Measurements from ENCODE around the gene QSOX2. TPM values are rescaled to one million over a fixed set of nuclear protein-coding genes. Genes with fewer than 3 reads are reported as not detected.
"Not testable (repeated sequence)": the region's sequence is repeated elsewhere in the genome, so short reads cannot be mapped to it uniquely, and the experiment has no call there.

The QSOX2 gene
- total RNA-seq, 2 experiments from 2014 or later, result 17.8 to 18.2 TPM

GRCh38 chr9:136241542-136241941 lies 4.1 kb downstream of the QSOX2 start:
- ChIA-PET CTCF (no interaction called here), POLR2A (no interaction called here)

GRCh38 chr9:136240941-136241340 lies 4.7 kb downstream of the QSOX2 start:
- POLR2A ChIA-PET, result no interaction called here
- CTCF ChIA-PET, result no interaction called here

GRCh38 chr9:136239983-136240330 lies 5.7 kb downstream of the QSOX2 start:
- ChIA-PET POLR2A (no interaction called here), CTCF (no interaction called here)

GRCh38 chr9:136239135-136239982 lies 6.3 kb downstream of the QSOX2 start:
- POLR2A ChIA-PET, result no interaction called here
- CTCF ChIA-PET, result no interaction called here

GRCh38 chr9:136238342-136238732 lies 7.3 kb downstream of the QSOX2 start:
- POLR2A ChIA-PET, result no interaction called here
- CTCF ChIA-PET, result no interaction called here

GRCh38 chr9:136237486-136238341 lies 7.9 kb downstream of the QSOX2 start:
- ChIA-PET CTCF (no interaction called here), POLR2A (no interaction called here)

GRCh38 chr9:136236471-136237410 lies 8.9 kb downstream of the QSOX2 start:
- POLR2A ChIA-PET, CTCF ChIA-PET: not testable (repeated sequence)

- ChIA-PET CTCF (no interaction called here), POLR2A (no interaction called here)
Measured at GRCh38 chr9:136235709-136236455, 9.7 kb downstream of the QSOX2 start.

GRCh38 chr9:136235171-136235570 lies 10.4 kb downstream of the QSOX2 start:
- POLR2A ChIA-PET, result no interaction called here
- CTCF ChIA-PET, result no interaction called here

GRCh38 chr9:136234597-136234996 lies 11.0 kb downstream of the QSOX2 start:
- ChIA-PET POLR2A (no interaction called here), CTCF (no interaction called here)

GRCh38 chr9:136233868-136234267 lies 11.7 kb downstream of the QSOX2 start:
- POLR2A ChIA-PET, result no interaction called here
- CTCF ChIA-PET, result no interaction called here

GRCh38 chr9:136233411-136233810 lies 12.2 kb downstream of the QSOX2 start:
- POLR2A ChIA-PET, result no interaction called here

GRCh38 chr9:136232969-136233368 lies 12.6 kb downstream of the QSOX2 start:
- POLR2A ChIA-PET, result no interaction called here

More at GRCh38 chr9:136233411-136233810, 12.2 kb downstream of the QSOX2 start:
- CTCF ChIA-PET, result no interaction called here

GRCh38 chr9:136231478-136232297 lies 13.9 kb downstream of the QSOX2 start:
- ChIA-PET POLR2A (no interaction called here), CTCF (no interaction called here)

More at GRCh38 chr9:136232969-136233368, 12.6 kb downstream of the QSOX2 start:
- CTCF ChIA-PET, result no interaction called here

- POLR2A ChIA-PET, result no interaction called here
- CTCF ChIA-PET, result no interaction called here
Measured at GRCh38 chr9:136230773-136231172, 14.8 kb downstream of the QSOX2 start.

GRCh38 chr9:136230365-136230764 lies 15.2 kb downstream of the QSOX2 start:
- CTCF ChIA-PET, result no interaction called here
- POLR2A ChIA-PET, result no interaction called here

- ChIA-PET POLR2A (no interaction called here), CTCF (interaction anchor here (0.9 kb wide), 1 partner anchor 38 kb away, joined by 3 read pairs; no protein-coding TSS in a partner anchor)
Measured at GRCh38 chr9:136229096-136230065, 16.2 kb downstream of the QSOX2 start.
